ENCODE results near the gene OR10A5.
"Not testable (repeated sequence)": the region's sequence is repeated elsewhere in the genome, so short reads cannot be mapped to it uniquely, and the experiment has no call there.

DNA sequence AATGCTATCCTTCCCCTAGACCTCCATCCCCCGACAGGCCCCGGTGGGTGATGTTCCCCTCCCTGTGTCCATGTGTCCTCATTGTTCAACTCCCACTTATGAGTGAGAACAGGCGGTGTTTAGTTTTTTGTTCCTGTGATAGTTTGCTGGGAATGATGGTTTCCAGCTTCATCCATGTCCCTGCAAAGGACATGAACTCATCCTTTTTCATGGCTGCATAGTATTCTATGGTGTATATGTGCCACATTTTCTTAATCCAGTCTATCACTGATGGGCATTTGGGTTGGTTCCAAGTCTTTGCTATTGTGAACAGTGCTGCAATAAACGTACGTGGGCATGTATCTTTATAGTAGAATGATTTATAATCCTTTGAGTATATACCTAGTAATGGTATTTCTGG lies 42.2 kb downstream of the OR10A5 start:
- TF ChIP-seq, protein P1, sequence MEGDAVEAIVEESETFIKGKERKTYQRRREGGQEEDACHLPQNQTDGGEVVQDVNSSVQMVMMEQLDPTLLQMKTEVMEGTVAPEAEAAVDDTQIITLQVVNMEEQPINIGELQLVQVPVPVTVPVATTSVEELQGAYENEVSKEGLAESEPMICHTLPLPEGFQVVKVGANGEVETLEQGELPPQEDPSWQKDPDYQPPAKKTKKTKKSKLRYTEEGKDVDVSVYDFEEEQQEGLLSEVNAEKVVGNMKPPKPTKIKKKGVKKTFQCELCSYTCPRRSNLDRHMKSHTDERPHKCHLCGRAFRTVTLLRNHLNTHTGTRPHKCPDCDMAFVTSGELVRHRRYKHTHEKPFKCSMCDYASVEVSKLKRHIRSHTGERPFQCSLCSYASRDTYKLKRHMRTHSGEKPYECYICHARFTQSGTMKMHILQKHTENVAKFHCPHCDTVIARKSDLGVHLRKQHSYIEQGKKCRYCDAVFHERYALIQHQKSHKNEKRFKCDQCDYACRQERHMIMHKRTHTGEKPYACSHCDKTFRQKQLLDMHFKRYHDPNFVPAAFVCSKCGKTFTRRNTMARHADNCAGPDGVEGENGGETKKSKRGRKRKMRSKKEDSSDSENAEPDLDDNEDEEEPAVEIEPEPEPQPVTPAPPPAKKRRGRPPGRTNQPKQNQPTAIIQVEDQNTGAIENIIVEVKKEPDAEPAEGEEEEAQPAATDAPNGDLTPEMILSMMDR (IDR thresholded peaks at IDR 0.05) = not testable (repeated sequence)
- not testable (repeated sequence) for TF ChIP-seq POLR2AphosphoS5, POLR2A (IDR thresholded peaks at IDR 0.05)
